Dendritic cell treated with granulocyte-macrophage colony-stimulating factor and Interleukin-4, amounts not matched to agents 40 ng/mL and 50 ng/mL, for 4 days (primary cell): ENCODE measurements around the gene RIN2.

Source experiments
- H3K27ac Mint-ChIP-seq: one replicate; pipeline ENCODE4 v1.8.0; 2022; ENCODE audit warnings: mild to moderate bottlenecking, mixed read lengths
- H3K27me3 Mint-ChIP-seq: one replicate; pipeline ENCODE4 v1.8.0; 2022; ENCODE audit warnings: mild to moderate bottlenecking, mixed read lengths
- H3K36me3 Mint-ChIP-seq: one replicate; pipeline ENCODE4 v1.8.0; 2022; ENCODE audit warnings: low read depth, mixed read lengths
- H3K4me1 Mint-ChIP-seq: one replicate; pipeline ENCODE4 v1.8.0; 2022; ENCODE audit warnings: low read depth, mixed read lengths
- H3K4me3 Mint-ChIP-seq: one replicate; pipeline ENCODE4 v1.8.0; 2022; ENCODE audit warnings: mild to moderate bottlenecking, moderate library complexity, mixed read lengths
- H3K9me3 Mint-ChIP-seq: one replicate; pipeline ENCODE4 v1.8.0; 2022; ENCODE audit warnings: mixed read lengths
- intact Hi-C: fragments of 100-400 bp; cut with micrococcal nuclease; formaldehyde crosslinking; loops from one replicate; pipeline ENCODE4 v1.15.0; 2022

The RIN2 gene

DNA sequence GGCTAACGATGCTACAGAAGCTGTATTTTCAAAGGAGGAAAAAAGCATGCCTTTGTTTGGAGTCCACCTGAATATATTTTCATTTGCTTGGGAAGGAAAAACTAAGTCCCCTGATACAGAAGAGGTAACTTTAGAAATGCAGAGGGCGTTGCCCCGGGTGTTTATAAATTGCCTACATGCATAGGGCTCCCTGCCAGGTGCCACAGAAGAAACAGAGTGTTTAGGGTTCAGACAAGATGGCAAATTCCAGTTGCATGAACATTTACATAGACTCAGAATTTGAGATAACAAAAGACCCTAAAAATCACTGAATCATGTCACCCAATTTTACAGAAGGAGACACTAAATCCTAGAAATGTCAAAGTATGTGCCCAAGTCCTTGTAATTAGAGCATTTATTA is 19.9 kb downstream of the RIN2 start:
- H3K27ac Mint-ChIP-seq, result no peak overlapping the region
- no peaks in the 10 kb centered on the region for H3K27me3 Mint-ChIP-seq
- peaks cover 23% of the 10 kb centered on the region for H3K4me1 Mint-ChIP-seq
- no peak overlapping the region for H3K4me3 Mint-ChIP-seq
- intact Hi-C loops, result no loop called here
- no peaks in the 10 kb centered on the region for H3K9me3 Mint-ChIP-seq
- H3K36me3 Mint-ChIP-seq, result peaks cover 29% of the 10 kb centered on the region

DNA sequence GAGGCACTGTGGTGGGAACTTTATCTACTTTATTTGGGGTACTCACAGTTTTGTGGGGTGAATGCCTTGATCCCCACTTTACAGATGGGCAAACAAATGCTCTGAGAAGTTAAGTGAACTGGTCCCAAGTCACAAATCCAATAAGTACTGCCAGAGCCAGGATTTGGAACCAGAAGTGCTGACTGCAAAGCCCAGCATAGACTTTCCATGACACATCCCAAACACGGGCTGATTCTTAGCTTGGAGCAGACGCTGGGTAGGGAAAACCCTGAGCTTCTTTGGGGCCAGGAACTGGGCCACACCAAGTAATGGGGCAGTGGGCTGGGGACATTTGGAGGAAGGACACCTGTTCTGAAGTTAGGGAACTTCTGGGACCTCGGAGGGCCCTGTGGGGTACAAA is 20.3 kb downstream of the RIN2 start:
- H3K4me1 Mint-ChIP-seq, result peaks cover 19% of the 10 kb centered on the region
- H3K27ac Mint-ChIP-seq, result no peak overlapping the region
- no peaks in the 10 kb centered on the region for H3K27me3 Mint-ChIP-seq
- intact Hi-C loops, result no loop called here
- no peaks in the 10 kb centered on the region for H3K9me3 Mint-ChIP-seq
- no peak overlapping the region for H3K4me3 Mint-ChIP-seq
- H3K36me3 Mint-ChIP-seq, result peaks cover 30% of the 10 kb centered on the region

DNA sequence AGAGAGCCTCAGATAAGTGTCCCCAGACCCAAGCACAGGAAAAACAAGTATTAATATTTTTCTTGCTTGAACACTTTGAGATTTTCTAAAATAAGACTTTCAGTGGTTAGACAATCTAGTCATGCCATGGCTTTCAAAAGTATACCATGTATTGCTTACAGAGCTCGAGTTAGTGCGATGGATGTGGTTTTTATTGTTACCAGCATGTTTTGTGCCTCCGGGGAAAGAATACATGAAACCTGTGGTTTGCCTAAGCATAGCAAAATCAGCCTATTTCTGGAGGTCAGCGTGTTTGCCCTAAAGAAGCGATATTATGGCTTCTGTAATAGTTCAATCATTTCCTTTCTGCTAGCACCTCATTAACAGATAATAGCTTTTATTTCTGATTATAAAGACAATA is 21.6 kb downstream of the RIN2 start:
- no peak overlapping the region for H3K27ac Mint-ChIP-seq
- intact Hi-C loops, result no loop called here
- H3K4me1 Mint-ChIP-seq, result peaks cover 18% of the 10 kb centered on the region

DNA sequence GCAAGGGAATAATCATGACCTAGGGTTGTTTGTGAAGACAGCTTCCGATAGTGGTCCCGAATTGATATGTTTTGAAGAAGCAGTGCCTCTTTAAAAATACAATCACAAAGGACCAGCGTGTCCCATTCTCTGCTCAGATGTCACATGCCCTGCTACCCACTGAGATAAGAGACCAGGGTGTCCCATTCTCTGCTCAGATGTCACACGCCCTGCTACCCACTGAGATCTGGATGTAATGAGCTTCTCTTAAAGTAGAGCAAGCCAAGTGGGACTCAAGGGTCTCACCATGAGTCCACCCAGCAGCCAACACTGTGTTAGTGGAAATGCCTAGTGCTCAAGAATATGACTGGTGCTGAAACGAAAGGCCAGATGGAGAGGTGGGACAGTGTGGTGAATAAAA is 22.2 kb downstream of the RIN2 start:
- intact Hi-C loops, result no loop called here
- Mint-ChIP-seq H3K27ac (no peak overlapping the region), H3K27me3 (no peaks in the 10 kb centered on the region)

More for the DNA sequence above, 21.6 kb downstream of the RIN2 start:
- Mint-ChIP-seq H3K36me3 (peaks cover 32% of the 10 kb centered on the region), H3K27me3 (no peaks in the 10 kb centered on the region), H3K4me3 (no peak overlapping the region), H3K9me3 (no peaks in the 10 kb centered on the region)

DNA sequence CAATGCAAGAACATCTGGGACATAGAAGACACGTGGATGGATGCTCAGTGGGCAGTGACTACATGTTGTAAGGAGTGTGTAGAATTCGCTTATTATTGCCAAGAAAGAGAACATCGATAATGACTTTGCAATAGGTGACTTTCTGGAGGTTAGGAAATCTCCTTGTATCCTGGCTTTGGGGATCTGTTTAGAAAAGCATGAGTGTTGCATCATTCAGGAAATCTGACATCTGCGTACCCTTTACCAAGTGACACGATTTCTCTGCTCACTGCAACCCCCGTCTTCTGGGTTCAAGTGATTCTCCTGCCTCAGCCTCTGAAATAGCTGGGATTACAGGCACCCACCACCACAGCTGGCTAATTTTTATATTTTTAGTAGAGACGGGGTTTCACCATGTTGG is 23.2 kb downstream of the RIN2 start:
- Mint-ChIP-seq H3K27ac (no peak overlapping the region), H3K9me3 (no peaks in the 10 kb centered on the region), H3K4me3 (no peak overlapping the region), H3K27me3 (no peaks in the 10 kb centered on the region), H3K36me3 (peaks cover 32% of the 10 kb centered on the region), H3K4me1 (peaks cover 31% of the 10 kb centered on the region)
- intact Hi-C loops, result no loop called here

More for the DNA sequence above, 22.2 kb downstream of the RIN2 start:
- no peaks in the 10 kb centered on the region for H3K9me3 Mint-ChIP-seq
- H3K4me1 Mint-ChIP-seq, result peaks cover 24% of the 10 kb centered on the region
- no peak overlapping the region for H3K4me3 Mint-ChIP-seq
- H3K36me3 Mint-ChIP-seq, result peaks cover 32% of the 10 kb centered on the region

DNA sequence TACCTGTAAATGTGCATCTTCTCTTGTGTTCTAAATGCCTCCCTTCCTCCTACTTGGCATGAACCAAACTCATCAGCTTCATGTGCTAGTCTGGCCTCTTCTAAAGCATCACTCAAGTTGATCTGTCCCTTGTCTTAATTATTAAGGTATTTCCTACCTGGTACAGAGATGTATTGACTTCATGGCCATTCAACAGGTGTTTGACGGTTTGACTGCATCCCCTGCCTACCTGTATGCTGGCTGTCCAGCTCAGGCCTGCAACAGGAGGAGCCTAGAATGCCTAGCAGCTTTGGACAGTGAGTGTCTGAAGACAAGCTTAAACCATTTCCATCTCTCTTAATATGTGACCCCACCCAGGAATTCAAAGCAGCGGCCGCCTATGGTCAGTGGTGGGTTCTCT is 24.6 kb downstream of the RIN2 start:
- Mint-ChIP-seq H3K27me3 (no peaks in the 10 kb centered on the region), H3K4me1 (peaks cover 36% of the 10 kb centered on the region), H3K4me3 (no peak overlapping the region), H3K36me3 (peaks cover 20% of the 10 kb centered on the region), H3K27ac (no peak overlapping the region), H3K9me3 (no peaks in the 10 kb centered on the region)
- intact Hi-C loops, result no loop called here

DNA sequence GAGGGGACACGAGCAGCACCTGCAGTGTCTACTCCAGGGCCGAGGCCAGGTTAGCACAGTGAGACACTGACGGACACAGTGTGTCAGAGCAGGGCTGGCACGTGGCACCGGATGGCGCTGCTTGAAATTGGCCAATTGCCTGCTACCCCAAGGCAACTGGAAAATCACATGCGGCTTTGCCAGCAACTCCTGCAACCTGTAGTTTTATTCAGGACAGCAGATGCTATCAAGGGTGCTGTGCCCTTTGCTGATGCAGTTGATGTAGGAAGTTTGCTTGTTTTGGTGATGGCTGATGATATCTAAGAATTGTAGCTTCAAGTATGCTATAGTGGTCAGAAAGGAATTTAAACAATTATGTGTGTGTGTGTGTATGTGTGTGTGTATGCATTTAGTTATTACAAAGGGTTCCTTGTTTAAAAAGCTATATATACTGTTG is 25.9 kb downstream of the RIN2 start:
- H3K4me1 Mint-ChIP-seq, result peaks cover 36% of the 10 kb centered on the region
- H3K27ac Mint-ChIP-seq, result no peak overlapping the region
- H3K4me3 Mint-ChIP-seq, result no peak overlapping the region
- peaks cover 20% of the 10 kb centered on the region for H3K36me3 Mint-ChIP-seq
- H3K9me3 Mint-ChIP-seq, result no peaks in the 10 kb centered on the region
- intact Hi-C loops, result no loop called here
- H3K27me3 Mint-ChIP-seq, result no peaks in the 10 kb centered on the region

DNA sequence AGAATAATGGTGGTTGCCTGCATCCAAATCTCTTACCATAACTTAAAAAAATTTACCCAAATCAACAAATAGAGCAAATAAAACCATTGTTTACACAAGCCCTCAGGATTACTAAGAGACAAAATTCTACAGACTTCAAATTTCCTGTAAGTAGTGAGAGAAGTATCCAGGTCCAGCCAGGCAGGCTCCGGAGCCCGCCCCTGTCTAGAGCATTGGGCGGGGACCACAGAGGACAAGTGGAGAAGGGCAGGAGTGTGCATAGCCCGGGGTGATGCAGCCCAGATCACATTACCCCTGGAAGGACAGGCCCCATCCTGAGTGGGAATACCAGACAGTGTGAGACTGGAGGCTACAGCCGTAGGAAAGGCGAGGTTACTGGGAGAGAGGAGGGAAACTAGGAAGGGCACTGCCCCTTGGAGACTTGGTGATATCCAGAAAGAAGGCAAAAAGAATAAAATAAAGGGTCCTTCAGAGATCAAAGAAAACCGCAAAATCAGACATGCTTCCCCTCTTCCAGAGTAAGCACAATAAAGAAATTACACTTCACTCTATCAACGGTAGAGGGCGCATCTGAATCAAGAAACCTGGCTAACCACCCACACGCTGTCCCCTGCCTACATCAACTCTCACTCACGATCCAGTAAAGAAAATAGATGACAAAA is 26.6 kb downstream of the RIN2 start:
- Mint-ChIP-seq H3K4me1 (peaks cover 39% of the 10 kb centered on the region), H3K36me3 (peaks cover 24% of the 10 kb centered on the region), H3K27me3 (no peaks in the 10 kb centered on the region), H3K9me3 (no peaks in the 10 kb centered on the region), H3K4me3 (peak overlapping the region; percentile 13), H3K27ac (peak overlapping the region; percentile 33)
- intact Hi-C loops, result loop anchor here (5.0 kb wide), 2 partner anchors 113 to 208 kb away; no protein-coding TSS in a partner anchor

DNA sequence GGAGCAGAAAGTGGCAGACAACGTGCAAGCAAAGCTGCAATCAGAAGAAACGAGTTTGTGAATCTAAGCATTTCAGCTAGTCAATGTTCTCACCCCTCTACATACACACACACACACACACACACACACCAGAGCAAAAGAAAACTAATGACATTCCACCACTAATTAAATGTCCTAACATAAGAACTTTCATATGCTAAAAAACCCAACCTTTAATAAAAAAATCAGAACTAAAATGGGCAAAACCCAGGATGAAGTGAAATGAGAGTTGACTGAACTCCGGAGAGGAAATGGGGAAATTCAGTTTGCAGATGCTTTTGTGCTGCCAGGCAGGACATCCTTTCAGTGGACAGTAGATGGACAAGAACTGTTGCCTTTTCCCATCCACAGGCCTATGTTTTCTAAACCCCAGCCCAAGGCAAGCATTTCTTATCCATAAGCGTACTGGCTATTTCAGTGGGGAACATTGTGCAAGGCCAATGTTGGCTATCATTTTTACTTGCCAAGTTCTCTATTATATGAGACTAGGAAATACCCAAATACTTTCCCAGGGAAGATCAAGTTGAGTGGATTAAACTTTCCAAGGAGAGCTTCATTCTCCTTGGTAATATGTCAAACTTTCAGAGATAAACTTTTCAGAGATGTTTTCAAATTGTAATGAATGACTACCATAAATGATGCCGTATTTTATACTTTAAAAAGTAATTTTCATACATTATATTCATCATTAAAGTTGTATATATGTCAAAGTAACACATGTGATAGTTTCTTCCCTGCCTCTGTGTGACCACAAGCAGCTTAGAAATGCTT is 27.3 kb downstream of the RIN2 start:
- intact Hi-C loops, result loop anchor here (5.0 kb wide), 2 partner anchors 112 to 207 kb away; no protein-coding TSS in a partner anchor
- no peaks in the 10 kb centered on the region for H3K27me3 Mint-ChIP-seq
- H3K36me3 Mint-ChIP-seq, result peaks cover 29% of the 10 kb centered on the region
- H3K4me3 Mint-ChIP-seq, result peak overlapping the region; percentile 13
- H3K9me3 Mint-ChIP-seq, result no peaks in the 10 kb centered on the region
- peaks cover 42% of the 10 kb centered on the region for H3K4me1 Mint-ChIP-seq
- H3K27ac Mint-ChIP-seq, result peak overlapping the region; percentile 33

DNA sequence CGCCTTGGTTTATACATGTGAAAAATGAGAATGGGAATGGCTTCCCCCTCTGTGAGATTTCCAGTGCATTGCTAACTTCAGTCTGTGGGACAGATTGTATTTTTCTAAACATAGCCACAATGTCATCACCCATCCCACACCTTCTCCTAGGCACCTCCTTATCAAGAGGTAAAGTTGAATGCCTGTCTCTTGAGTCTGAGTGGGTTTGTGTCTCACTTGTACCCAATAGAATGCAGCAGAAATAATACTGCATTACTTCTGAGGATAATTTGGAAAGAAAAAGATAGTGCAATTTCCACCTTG is 27.9 kb downstream of the RIN2 start:
- intact Hi-C loops, result loop anchor here (5.0 kb wide), 2 partner anchors 111 to 206 kb away; no protein-coding TSS in a partner anchor
- no peaks in the 10 kb centered on the region for H3K9me3 Mint-ChIP-seq
- no peak overlapping the region for H3K27ac Mint-ChIP-seq
- peaks cover 35% of the 10 kb centered on the region for H3K36me3 Mint-ChIP-seq
- H3K27me3 Mint-ChIP-seq, result no peaks in the 10 kb centered on the region
- H3K4me1 Mint-ChIP-seq, result peaks cover 42% of the 10 kb centered on the region
- no peak overlapping the region for H3K4me3 Mint-ChIP-seq

DNA sequence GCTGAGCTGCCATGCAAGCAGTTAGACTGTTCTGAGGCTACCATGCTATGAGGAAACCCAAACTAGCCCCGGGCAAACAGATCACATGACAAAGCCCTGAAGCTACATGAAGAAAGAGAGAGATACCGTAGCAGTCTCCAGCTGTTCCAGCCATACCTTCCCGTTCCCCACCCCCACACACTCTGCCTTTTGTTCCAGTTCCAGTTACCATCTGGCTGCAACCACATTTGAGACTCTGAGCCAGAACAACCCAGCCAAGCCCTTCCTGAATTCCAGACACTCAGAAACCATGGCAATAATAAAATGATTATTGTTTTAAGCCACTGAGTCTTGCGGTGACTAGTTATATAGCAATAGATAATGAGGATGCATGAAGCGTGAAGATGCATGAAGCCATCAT is 28.3 kb downstream of the RIN2 start:
- Mint-ChIP-seq H3K27ac (no peak overlapping the region), H3K9me3 (no peaks in the 10 kb centered on the region), H3K36me3 (peaks cover 35% of the 10 kb centered on the region), H3K4me3 (no peak overlapping the region), H3K27me3 (no peaks in the 10 kb centered on the region), H3K4me1 (peaks cover 39% of the 10 kb centered on the region)
- intact Hi-C loops, result loop anchor here (5.0 kb wide), 2 partner anchors 111 to 206 kb away; no protein-coding TSS in a partner anchor

DNA sequence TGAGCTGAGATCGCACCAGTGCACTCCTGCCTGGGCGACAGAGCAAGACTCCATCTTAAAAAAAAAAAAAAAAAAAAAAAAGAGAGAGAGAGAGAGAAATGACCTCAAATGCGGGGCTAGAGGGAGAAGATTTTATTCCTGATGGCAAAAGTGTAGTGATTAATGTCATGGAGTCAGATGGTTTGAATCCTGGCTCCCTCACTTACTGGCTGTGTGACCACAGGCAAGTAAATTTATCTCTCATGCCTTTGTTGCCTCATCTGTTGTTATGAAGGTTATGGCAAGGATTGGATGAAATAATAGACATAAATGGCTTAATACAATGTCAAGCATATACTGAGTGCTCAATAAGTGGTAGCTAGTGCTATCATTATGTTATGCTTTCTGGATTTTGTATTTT is 29.3 kb downstream of the RIN2 start:
- no peaks in the 10 kb centered on the region for H3K9me3 Mint-ChIP-seq
- intact Hi-C loops, result loop anchor here (5.0 kb wide), 2 partner anchors 110 to 205 kb away; no protein-coding TSS in a partner anchor

DNA sequence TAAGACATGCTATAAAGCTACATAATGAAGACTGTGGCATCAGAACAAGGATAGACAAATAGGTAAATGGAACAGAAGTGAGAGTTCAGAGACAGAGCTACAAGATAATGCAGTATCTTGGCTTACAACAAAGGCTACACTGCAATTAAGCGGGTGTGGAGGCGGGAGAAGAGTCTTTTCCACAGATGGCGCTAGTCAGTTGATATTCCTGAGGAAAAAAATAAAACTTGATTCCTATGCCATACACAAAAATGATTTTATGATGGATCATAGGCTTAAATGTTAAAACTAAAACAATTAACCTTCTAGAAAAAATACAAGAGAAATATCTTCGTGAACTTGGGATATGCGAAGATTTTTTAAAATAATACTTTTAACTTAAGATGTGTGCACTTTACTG is 31.0 kb downstream of the RIN2 start:
- intact Hi-C loops, result loop anchor here (5.0 kb wide), 2 partner anchors 108 to 203 kb away; no protein-coding TSS in a partner anchor
- H3K4me3 Mint-ChIP-seq, result no peak overlapping the region
- no peaks in the 10 kb centered on the region for H3K9me3 Mint-ChIP-seq

More for the DNA sequence above, 29.3 kb downstream of the RIN2 start:
- Mint-ChIP-seq H3K4me1 (peaks cover 43% of the 10 kb centered on the region), H3K36me3 (peaks cover 34% of the 10 kb centered on the region), H3K27ac (no peak overlapping the region), H3K27me3 (no peaks in the 10 kb centered on the region), H3K4me3 (no peak overlapping the region)

DNA sequence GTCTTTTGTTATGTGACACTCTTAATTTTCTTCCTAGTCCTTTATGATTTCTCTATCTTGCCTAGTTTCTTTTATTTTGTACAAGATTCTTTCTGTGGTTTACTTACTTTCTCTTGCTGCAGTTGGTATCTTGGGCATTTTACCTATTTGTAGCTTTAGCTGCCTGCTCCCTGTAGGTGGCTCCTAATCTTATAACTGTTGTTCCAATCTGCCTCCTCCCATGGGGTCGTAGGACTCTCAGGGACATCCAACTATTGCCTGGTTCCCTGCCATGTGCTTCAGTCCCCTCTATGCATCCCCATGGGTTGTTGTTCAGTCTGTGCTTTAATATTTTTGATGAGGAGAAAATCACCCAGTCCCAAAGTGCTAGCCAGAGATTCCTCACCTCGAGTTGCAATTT is 31.4 kb downstream of the RIN2 start:
- H3K4me3 Mint-ChIP-seq, result no peak overlapping the region
- intact Hi-C loops, result loop anchor here (5.0 kb wide), 2 partner anchors 108 to 203 kb away; no protein-coding TSS in a partner anchor
- H3K9me3 Mint-ChIP-seq, result no peaks in the 10 kb centered on the region
- H3K27ac Mint-ChIP-seq, result no peak overlapping the region
- H3K4me1 Mint-ChIP-seq, result peaks cover 44% of the 10 kb centered on the region
- peaks cover 31% of the 10 kb centered on the region for H3K36me3 Mint-ChIP-seq
- no peaks in the 10 kb centered on the region for H3K27me3 Mint-ChIP-seq

More for the DNA sequence above, 31.0 kb downstream of the RIN2 start:
- Mint-ChIP-seq H3K27me3 (no peaks in the 10 kb centered on the region), H3K4me1 (peaks cover 46% of the 10 kb centered on the region), H3K36me3 (peaks cover 28% of the 10 kb centered on the region), H3K27ac (no peak overlapping the region)
